GM15510 (cell line): ENCODE results near the gene RHOBTB3.

Experiments used
- POLR2A ChIP-seq: IDR thresholded peaks from 3 replicates; pipeline ENCODE4 v1.6.1; 2011; ENCODE audit warnings: borderline replicate concordance; ENCODE audit not compliant: insufficient read length; ENCODE audit errors: extremely low read depth

RHOBTB3 gene

DNA sequence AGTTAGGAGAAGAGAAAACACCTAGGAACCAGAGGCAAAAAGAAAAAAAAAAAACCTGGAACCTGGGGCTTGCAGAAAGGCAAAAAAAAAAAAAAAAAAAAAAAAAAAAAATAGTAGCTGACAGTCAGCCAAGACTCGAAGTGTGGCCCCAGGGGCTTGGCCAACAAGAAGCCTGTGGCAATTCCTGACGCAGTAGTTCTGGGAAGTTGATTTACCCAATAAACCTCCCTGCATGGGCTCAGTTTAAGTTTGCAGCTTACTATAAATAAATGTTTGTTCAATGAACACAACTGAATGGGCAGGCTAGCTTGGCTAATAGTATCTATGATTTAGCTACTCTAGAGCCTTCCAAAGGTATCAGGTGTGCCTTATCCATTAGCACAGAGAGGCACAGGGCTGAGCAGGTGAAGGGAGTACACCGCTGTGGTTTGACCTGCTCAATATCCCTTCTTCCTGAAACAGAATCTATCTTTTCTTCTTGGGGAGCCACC lies 112.6 kb downstream of the RHOBTB3 start:
- TF ChIP-seq POLR2A, result no peak

DNA sequence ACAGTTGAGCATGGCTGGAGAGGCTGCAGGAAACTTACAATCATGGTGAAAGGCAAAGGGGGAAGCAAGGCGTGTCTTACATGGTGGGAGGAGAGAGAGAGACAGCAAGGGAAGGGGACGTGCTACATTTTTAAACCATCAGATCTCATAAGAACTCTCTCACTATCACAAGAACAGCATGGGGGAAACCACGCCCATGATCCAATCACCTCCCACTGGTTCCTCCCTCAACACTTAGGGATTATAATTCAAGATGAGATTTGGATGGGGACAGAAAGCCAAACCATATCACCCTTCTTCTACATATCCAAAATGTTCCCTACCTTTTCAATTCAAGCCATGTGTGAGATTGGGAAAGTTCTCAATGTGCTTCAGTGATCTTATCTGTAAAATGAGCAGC lies 114.3 kb downstream of the RHOBTB3 start:
- no peak for TF ChIP-seq POLR2A
